Measurements from ENCODE around the gene LIPM. TPM values are rescaled to one million over a fixed set of nuclear protein-coding genes. Genes with fewer than 3 reads are reported as not detected.

LIPM gene
- total and polyA plus RNA-seq, 8 donors, result not detected

DNA sequence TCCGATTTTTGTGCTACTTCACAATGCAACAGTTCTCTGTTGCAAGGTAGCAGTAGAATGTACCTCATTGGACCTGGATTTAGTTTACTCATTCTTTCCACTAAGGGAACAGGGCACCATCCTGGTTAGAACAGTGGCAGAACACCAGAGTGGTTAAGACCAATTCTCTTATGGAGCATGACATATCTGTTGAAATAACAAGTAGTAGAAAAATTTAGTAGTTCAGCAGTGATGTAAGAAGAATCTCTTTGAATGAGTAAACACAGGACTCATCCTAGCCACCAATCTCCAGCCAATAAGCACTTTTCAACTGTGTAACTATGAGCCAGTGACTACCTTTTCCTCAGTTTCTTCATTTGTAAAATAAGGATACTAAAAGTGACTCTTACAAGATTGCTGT, 46.7 kb downstream of the LIPM start:
- peak overlapping the region in 1 of 4 donors; percentile 33 for H3K4me3 ChIP-seq
- no peak for FAIRE-seq
- H3K4me1 ChIP-seq, result peaks cover 9 to 43% (median 16%) of the 10 kb centered on the region in 3 donors
- DNase-seq, result no peak
- H3K9me3 ChIP-seq, result no peaks in the 10 kb centered on the region
- ATAC-seq, result no peak
- TF ChIP-seq, protein P1, sequence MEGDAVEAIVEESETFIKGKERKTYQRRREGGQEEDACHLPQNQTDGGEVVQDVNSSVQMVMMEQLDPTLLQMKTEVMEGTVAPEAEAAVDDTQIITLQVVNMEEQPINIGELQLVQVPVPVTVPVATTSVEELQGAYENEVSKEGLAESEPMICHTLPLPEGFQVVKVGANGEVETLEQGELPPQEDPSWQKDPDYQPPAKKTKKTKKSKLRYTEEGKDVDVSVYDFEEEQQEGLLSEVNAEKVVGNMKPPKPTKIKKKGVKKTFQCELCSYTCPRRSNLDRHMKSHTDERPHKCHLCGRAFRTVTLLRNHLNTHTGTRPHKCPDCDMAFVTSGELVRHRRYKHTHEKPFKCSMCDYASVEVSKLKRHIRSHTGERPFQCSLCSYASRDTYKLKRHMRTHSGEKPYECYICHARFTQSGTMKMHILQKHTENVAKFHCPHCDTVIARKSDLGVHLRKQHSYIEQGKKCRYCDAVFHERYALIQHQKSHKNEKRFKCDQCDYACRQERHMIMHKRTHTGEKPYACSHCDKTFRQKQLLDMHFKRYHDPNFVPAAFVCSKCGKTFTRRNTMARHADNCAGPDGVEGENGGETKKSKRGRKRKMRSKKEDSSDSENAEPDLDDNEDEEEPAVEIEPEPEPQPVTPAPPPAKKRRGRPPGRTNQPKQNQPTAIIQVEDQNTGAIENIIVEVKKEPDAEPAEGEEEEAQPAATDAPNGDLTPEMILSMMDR (IDR thresholded peaks at IDR 0.05), result no peak
- intact Hi-C loops (cut with DNase I), result no loop called here
- no peaks in the 10 kb centered on the region for H3K36me3 ChIP-seq
- H3K27ac ChIP-seq, result no peak overlapping the region
- no peaks in the 10 kb centered on the region for H3K27me3 ChIP-seq
- WGBS, 2 donors, result 91 to 93% methylated on average over 1 of the region's 1 CpG

DNA sequence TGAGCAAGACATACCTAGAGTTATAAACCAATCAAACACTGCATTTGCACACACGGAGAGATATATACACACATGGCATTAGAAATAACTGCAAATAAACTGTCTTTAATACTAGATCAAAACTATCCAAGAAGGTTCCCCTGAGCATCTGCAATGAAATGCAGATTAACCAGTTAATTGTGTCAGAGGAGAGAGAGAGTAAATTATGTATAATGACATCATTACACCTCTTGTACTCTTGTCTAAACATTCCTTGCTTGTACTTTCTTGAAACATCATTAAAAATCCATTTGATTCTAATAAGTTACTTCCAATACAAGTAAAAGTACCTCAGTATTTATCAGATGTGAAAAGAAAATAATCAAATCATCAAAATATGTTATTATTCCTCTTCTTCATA, 48.2 kb downstream of the LIPM start:
- H3K9me3 ChIP-seq, result no peaks in the 10 kb centered on the region
- peak overlapping the region in 1 of 4 donors; percentile 78 for H3K27ac ChIP-seq
- no peak for DNase-seq
- peaks cover 9 to 49% (median 18%) of the 10 kb centered on the region in 3 donors for H3K4me1 ChIP-seq
- ATAC-seq, result no peak
- TF ChIP-seq, protein P1 (IDR thresholded peaks at IDR 0.05), result no peak
- WGBS, 2 donors, result 73 to 80% methylated on average over 1 of the region's 1 CpG
- peak; percentile 9 for FAIRE-seq
- H3K27me3 ChIP-seq, result no peaks in the 10 kb centered on the region
- H3K36me3 ChIP-seq, result no peaks in the 10 kb centered on the region
- H3K4me3 ChIP-seq, result peak overlapping the region in 2 of 4 donors; percentile 1 to 33
- intact Hi-C loops (cut with DNase I), result no loop called here

DNA sequence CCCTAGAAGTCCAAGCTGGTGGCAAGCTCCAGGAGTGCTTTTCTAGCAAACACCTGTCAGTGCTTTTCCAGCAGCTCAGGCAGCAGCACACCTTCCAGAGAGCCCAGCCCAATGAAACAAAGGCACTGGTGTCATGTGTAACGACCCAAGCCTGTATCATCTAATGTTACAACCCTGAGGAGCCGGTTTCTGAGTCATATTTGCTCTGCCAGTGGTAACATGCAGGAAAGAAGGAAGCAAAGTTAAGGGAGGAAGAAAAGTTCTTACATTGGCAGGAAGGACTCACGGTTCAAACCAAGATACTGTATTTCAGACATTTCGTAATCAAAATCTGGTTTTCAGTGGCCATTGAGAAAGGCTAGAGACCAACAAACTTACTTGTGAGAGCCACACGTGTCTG, 49.2 kb downstream of the LIPM start, which contains the start of gene ANKRD22:
Gene ANKRD22, minus strand, starts transcription at position 139 of the 400 bp plus-strand sequence. CDS start 237 bp downstream, outside the sequence.
- ATAC-seq (peak; percentile 94 to 98 (median 96)), FAIRE-seq (no peak), DNase-seq (peak; percentile 28 to 81 (median 68))
- peaks cover 9 to 45% (median 18%) of the 10 kb centered on the region in 3 donors for H3K4me1 ChIP-seq
- intact Hi-C loops (cut with DNase I), result no loop called here
- no peaks in the 10 kb centered on the region for H3K9me3 ChIP-seq
- TF ChIP-seq, protein P1 (IDR thresholded peaks at IDR 0.05), result no peak
- peak within 1 kb of the TSS in 2 of 4 donors; percentile 57 to 78 for H3K27ac ChIP-seq
- 16 to 19% methylated on average over 5 of the region's 5 CpGs for WGBS, 2 donors
- H3K27me3 ChIP-seq, result no peaks in the 10 kb centered on the region
- peak within 1 kb of the TSS in 2 of 4 donors; percentile 1 to 33 for H3K4me3 ChIP-seq
- no peaks in the 10 kb centered on the region for H3K36me3 ChIP-seq

DNA sequence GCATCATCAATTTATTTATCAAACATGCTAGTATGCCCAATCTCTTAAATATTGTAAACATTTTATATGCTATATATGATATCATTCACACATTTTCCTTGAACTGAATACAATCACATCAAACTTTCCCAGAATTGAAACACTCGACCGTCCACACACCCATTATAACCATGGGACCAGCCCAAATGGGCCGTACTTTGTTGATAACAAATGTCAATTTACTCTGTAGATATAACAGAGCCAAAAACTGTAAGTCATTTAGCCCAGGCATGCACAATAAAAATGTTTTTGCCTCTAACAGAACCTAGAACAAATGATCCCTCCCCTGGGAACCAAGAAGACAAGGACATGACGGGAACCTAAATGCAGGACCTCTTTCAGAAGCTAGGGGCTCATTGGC, 49.8 kb downstream of the LIPM start:
- H3K27ac ChIP-seq, result peak overlapping the region in 2 of 4 donors; percentile 57 to 78
- intact Hi-C loops (cut with DNase I), result no loop called here
- H3K4me3 ChIP-seq, result no peak overlapping the region
- WGBS, 2 donors, result 36 to 44% methylated on average over 4 of the region's 4 CpGs
- peaks cover 9 to 45% (median 18%) of the 10 kb centered on the region in 3 donors for H3K4me1 ChIP-seq
- no peaks in the 10 kb centered on the region for H3K36me3 ChIP-seq
- no peaks in the 10 kb centered on the region for H3K27me3 ChIP-seq
- peak; percentile 90 for FAIRE-seq
- no peaks in the 10 kb centered on the region for H3K9me3 ChIP-seq
- peak; percentile 68 to 77 (median 72) for ATAC-seq
- TF ChIP-seq, protein P1 (IDR thresholded peaks at IDR 0.05), result no peak
- DNase-seq, result peak in 3 of 6 donors; percentile 10 to 35 (median 26)

DNA sequence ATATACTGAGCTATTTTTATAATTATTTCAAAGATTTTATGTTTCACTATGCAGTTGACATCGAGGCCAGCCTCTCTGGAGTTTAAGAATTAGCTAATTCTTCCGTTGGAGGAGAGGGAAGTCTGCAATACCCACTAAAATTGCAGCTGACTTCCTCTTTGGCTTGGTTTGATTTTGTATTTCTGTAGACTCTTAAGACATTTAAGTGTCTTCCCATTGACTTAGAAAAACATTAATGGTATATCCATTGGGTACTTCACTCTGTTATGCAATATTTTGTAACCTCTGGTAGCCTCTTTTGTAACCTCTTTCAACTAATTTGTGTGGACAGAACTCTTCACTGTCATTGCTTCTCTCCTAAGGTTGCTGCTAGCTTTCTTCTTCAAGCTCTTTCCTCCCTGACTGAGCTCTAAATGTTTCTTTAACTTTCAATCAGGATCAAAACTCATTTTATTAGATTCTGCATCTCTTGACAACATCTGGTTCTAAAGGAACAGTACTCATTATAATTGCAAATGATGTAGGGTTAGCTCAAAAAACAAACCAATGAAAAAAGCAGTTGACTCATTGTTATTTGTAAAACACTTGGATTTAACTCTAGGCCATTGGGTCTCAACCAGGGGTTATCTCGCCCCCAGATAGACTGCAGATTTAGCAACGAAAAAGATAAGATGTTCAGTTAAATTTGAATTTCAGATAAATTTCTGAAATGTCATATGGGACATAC, 50.8 kb downstream of the LIPM start:
- ATAC-seq, result no peak
- Histone ChIP-seq H3K4me1 (peaks cover 9 to 49% (median 18%) of the 10 kb centered on the region in 3 donors), H3K27me3 (no peaks in the 10 kb centered on the region), H3K4me3 (no peak overlapping the region), H3K36me3 (no peaks in the 10 kb centered on the region), H3K9me3 (no peaks in the 10 kb centered on the region), H3K27ac (peak overlapping the region in 1 of 4 donors; percentile 57)
- WGBS, 2 donors, result 74 to 81% methylated on average over 4 of the region's 4 CpGs
- TF ChIP-seq, protein P1 (IDR thresholded peaks at IDR 0.05), result no peak
- no peak for DNase-seq
- intact Hi-C loops (cut with DNase I), result no loop called here
- no peak for FAIRE-seq

All from pancreas (tissue), 10 donors.